SK-N-SH (cell line): ENCODE results near the gene SCYGR7. TPM values are rescaled to one million over a fixed set of nuclear protein-coding genes. Genes with fewer than 3 reads are reported as not detected.

Experiments used
- CTCF ChIA-PET: fragments of 300-600, 350-600 bp; formaldehyde crosslinking; extraction: SDS; loops from one replicate; lab custom pipeline; 2021; lab: Yijun Ruan, JAX
- POLR2A ChIA-PET: fragments of 350-600 bp; sonication (Branson Sonifier 250); formaldehyde crosslinking; extraction: SDS; loops from one replicate; lab custom pipeline; 2020; ENCODE audit warnings: antibody characterized with exemption, inconsistent platforms; lab: Yijun Ruan, JAX
- DNase-seq: peaks from one replicate; pipeline ENCODE4 v3.0.0; 2012
- H2AFZ ChIP-seq: fragments of 200-600 bp; sonication (generic); 2 replicates; pipeline ENCODE4 v1.8.1; 2016; ENCODE audit warnings: antibody characterized with exemption, mild to moderate bottlenecking, low read depth
- H3F3A ChIP-seq: fragments of 200-600 bp; sonication (generic); replicated peaks from 2 replicates; pipeline ENCODE3; 2016; ENCODE audit warnings: antibody characterized with exemption, mild to moderate bottlenecking; ENCODE audit not compliant: insufficient read depth
- H3K27ac ChIP-seq, 2 experiments: fragments of 200-500 bp in 1 of 2; fragments of 200-600 bp in 1 of 2; sonication (Bioruptor generic) in 1 of 2; sonication (generic), shearing (Covaris generic) in 1 of 2; 2 replicates each; pipeline versions ENCODE4 v1.5.1 to v1.6.1; 2014 to 2016; ENCODE audit warnings: low read depth in 2 of 2, inconsistent platforms in 1 of 2, low read length in 1 of 2, mild to moderate bottlenecking in 1 of 2, mixed read lengths in 1 of 2
- H3K27me3 ChIP-seq: fragments of 200-600 bp; sonication (generic), shearing (Covaris generic); 2 replicates; pipeline ENCODE4 v1.6.1; 2016; ENCODE audit warnings: mixed run types; ENCODE audit not compliant: insufficient read depth
- H3K36me3 ChIP-seq, 2 experiments: fragments of 200-500 bp in 1 of 2; fragments of 200-600 bp in 1 of 2; sonication (Bioruptor generic) in 1 of 2; sonication (generic) in 1 of 2; replicated peaks in 1 of 2; 2 replicates each; pipeline versions ENCODE3 to v1.5.1; 2014 to 2016; ENCODE audit warnings: low read length in 1 of 2, mild to moderate bottlenecking in 1 of 2; ENCODE audit not compliant: insufficient read depth in 2 of 2, control insufficient read depth in 1 of 2
- H3K4me1 ChIP-seq, 2 experiments: fragments of 200-500 bp in 1 of 2; fragments of 200-600 bp in 1 of 2; sonication (Bioruptor generic) in 1 of 2; sonication (generic), shearing (Covaris generic) in 1 of 2; 2 replicates each; pipeline versions ENCODE4 v1.5.1 to v1.6.1; 2014 to 2016; ENCODE audit warnings: low read depth in 1 of 2, low read length in 1 of 2, mixed run types in 1 of 2; ENCODE audit not compliant: insufficient read depth in 2 of 2, control insufficient read depth in 1 of 2
- H3K4me2 ChIP-seq: fragments of 200-600 bp; sonication (generic), shearing (Covaris generic); 2 replicates; pipeline ENCODE4 v1.6.1; 2017; ENCODE audit warnings: mixed run types
- H3K4me3 ChIP-seq, 2 experiments: fragments of 200-500 bp in 1 of 2; fragments of 200-600 bp in 1 of 2; sonication (Bioruptor generic) in 1 of 2; sonication (generic), shearing (Covaris generic) in 1 of 2; 2 replicates each; pipeline versions ENCODE4 v1.5.1 to v1.8.1; 2014 to 2016; ENCODE audit warnings: low read depth in 2 of 2, inconsistent platforms in 1 of 2, low read length in 1 of 2, mild to moderate bottlenecking in 1 of 2, mixed read lengths in 1 of 2, moderate library complexity in 1 of 2
- H3K79me2 ChIP-seq: fragments of 200-600 bp; sonication (generic); 2 replicates; pipeline ENCODE4 v1.8.1; 2017; ENCODE audit warnings: mild to moderate bottlenecking; ENCODE audit not compliant: insufficient read depth
- H3K9ac ChIP-seq: fragments of 200-600 bp; sonication (generic); 2 replicates; pipeline ENCODE4 v1.6.1; 2017; ENCODE audit warnings: mixed run types
- H3K9me2 ChIP-seq: fragments of 200-600 bp; sonication (generic); 2 replicates; pipeline ENCODE4 v1.6.1; 2017; ENCODE audit warnings: mixed run types
- H3K9me3 ChIP-seq: fragments of 200-600 bp; sonication (generic); 2 replicates; pipeline ENCODE4 v1.6.1; 2017; ENCODE audit warnings: mixed run types, mild to moderate bottlenecking, moderate library complexity
- H4K20me1 ChIP-seq: fragments of 200-600 bp; sonication (generic); 2 replicates; pipeline ENCODE4 v1.6.1; 2017; ENCODE audit warnings: mild to moderate bottlenecking, mixed run types; ENCODE audit not compliant: insufficient read depth
- CHD2 ChIP-seq: fragments of 150-350 bp; IDR thresholded peaks from 2 replicates; pipeline ENCODE4 v1.6.1; 2018; ENCODE audit warnings: low read length; ENCODE audit not compliant: partially characterized antibody
- CTCF ChIP-seq: fragments of 200-600 bp; sonication (generic); IDR thresholded peaks from 2 replicates; pipeline ENCODE4 v1.6.1; 2017; ENCODE audit warnings: antibody characterized with exemption, mild to moderate bottlenecking, moderate library complexity
- EP300 ChIP-seq, 2 experiments: IDR thresholded peaks; 2 replicates each; pipeline versions ENCODE4 v1.4.0 to v1.6.1; 2012; ENCODE audit warnings: borderline replicate concordance in 1 of 2, low read depth in 1 of 2, low read length in 1 of 2
- GABPA ChIP-seq: IDR thresholded peaks from 2 replicates; pipeline ENCODE4 v1.4.0; 2012; ENCODE audit warnings: low read depth, mild to moderate bottlenecking
- GATA2 ChIP-seq: sonication (generic); formaldehyde crosslinking; IDR thresholded peaks from 2 replicates; pipeline ENCODE4 v1.5.0; 2020; ENCODE audit warnings: mild to moderate bottlenecking, missing genetic modification reagents
- MAX ChIP-seq: IDR thresholded peaks from 2 replicates; pipeline ENCODE4 v1.4.0; 2012; ENCODE audit warnings: low read depth
- MEF2A ChIP-seq: IDR thresholded peaks from 2 replicates; pipeline ENCODE4 v1.4.0; 2012; ENCODE audit warnings: low read depth, borderline replicate concordance
- MXI1 ChIP-seq: IDR thresholded peaks from 2 replicates; pipeline ENCODE4 v1.6.1; 2012; ENCODE audit warnings: mild to moderate bottlenecking, low read depth, low read length, improper control_type of control experiment
- NFIC ChIP-seq: IDR thresholded peaks from 2 replicates; pipeline ENCODE4 v1.4.0; 2012; ENCODE audit warnings: borderline replicate concordance
- NRF1 ChIP-seq: IDR thresholded peaks from 2 replicates; pipeline ENCODE4 v1.6.1; 2012; ENCODE audit warnings: low read depth, mild to moderate bottlenecking, low read length
- PBX3 ChIP-seq: IDR thresholded peaks from 2 replicates; pipeline ENCODE4; 2012
- RAD21 ChIP-seq: IDR thresholded peaks from 2 replicates; pipeline ENCODE4 v1.6.1; 2012; ENCODE audit warnings: mild to moderate bottlenecking, low read length
- RCOR1 ChIP-seq: fragments of 150-350 bp; IDR thresholded peaks from 2 replicates; pipeline ENCODE4 v1.6.1; 2017; ENCODE audit warnings: antibody characterized with exemption, low read length
- REST ChIP-seq: IDR thresholded peaks from 2 replicates; pipeline ENCODE4 v1.6.1; 2012; ENCODE audit warnings: mild to moderate bottlenecking, low read depth, low read length, moderate library complexity
- SIN3A ChIP-seq: IDR thresholded peaks from 2 replicates; pipeline ENCODE4 v1.6.1; 2012; ENCODE audit warnings: low read depth, mild to moderate bottlenecking, low read length, moderate library complexity, borderline replicate concordance
- TAF1 ChIP-seq: IDR thresholded peaks from 2 replicates; pipeline ENCODE4 v1.6.1; 2012; ENCODE audit warnings: low read depth, mild to moderate bottlenecking, low read length, moderate library complexity, borderline replicate concordance
- YY1 ChIP-seq: IDR thresholded peaks from 2 replicates; pipeline ENCODE4 v1.4.0; 2012; ENCODE audit warnings: low read depth, mild to moderate bottlenecking
- ZBTB33 ChIP-seq: IDR thresholded peaks from 2 replicates; pipeline ENCODE4 v1.4.0; 2012; ENCODE audit warnings: low read depth, borderline replicate concordance
- WGBS: methylation state at CpG from one replicate; pipeline ENCODE4 v1.1.6; 2017; ENCODE audit warnings: low lambda C conversion rate; 5-methylcytosine and 5-hydroxymethylcytosine counted together
- polyA plus RNA-seq, 3 experiments: library from polyadenylated mRNA; depleted of rRNA; stranded (reverse); fragments of >200 nt; gene quantifications; 2 replicates each; pipeline ENCODE4 v1.2.3, GENCODE V29; 2012

Gene SCYGR7
- polyA plus RNA-seq, 1 of the 3 experiments (the other 2 are of a cell fraction): not detected

- H3K36me3 ChIP-seq: no peaks in the 10 kb centered on the region
- TF ChIP-seq MAX (no peak), MXI1 (no peak), REST (no peak), RAD21 (no peak), NRF1 (no peak), CTCF (no peak), SIN3A (no peak), MEF2A (no peak), GATA2 (CRISPR knock-in tag) (no peak), CHD2 (no peak), ZBTB33 (no peak), YY1 (no peak), PBX3 (no peak), EP300 (IDR thresholded peaks at IDR 0.05; ENCODE audit: borderline replicate concordance in 1 of 2, low read depth in 1 of 2, low read length in 1 of 2) (no peak), RCOR1 (no peak), TAF1 (no peak), GABPA (no peak), NFIC (no peak)
These were observed 24.8 kb upstream of the SCYGR7 start for GRCh38 chr2:227703280-227703732.

More at GRCh38 chr2:227703280-227703732, 24.8 kb upstream of the SCYGR7 start:
- 10% methylated on average over 4 of the region's 4 CpGs for WGBS
- Histone ChIP-seq H3K4me1 (no peaks in the 10 kb centered on the region), H3F3A (no peaks in the 10 kb centered on the region), H3K9me2 (no peaks in the 10 kb centered on the region), H3K4me3 (no peak overlapping the region), H3K9me3 (no peaks in the 10 kb centered on the region), H3K79me2 (no peaks in the 10 kb centered on the region), H3K27me3 (peaks cover 14% of the 10 kb centered on the region; the same call in 1 of the 2 replicates), H3K9ac (no peak overlapping the region), H3K27ac (no peak overlapping the region), H2AFZ (no peak overlapping the region), H3K4me2 (no peak overlapping the region), H4K20me1 (no peaks in the 10 kb centered on the region)
- CTCF ChIA-PET: interaction anchor here (0.8 kb wide), 1 partner anchor 45 kb away, joined by 3 read pairs; no protein-coding TSS in a partner anchor
- POLR2A ChIA-PET: no interaction called here
- DNase-seq: no peak
